Activated CD4-positive, alpha-beta T cell treated with anti-CD3 and anti-CD28 coated beads, Interleukin-2, amount 50 U/mL, for 1 hour (primary cell): ENCODE measurements around the gene COIL.

ENCODE experiments used
- DNase-seq: peaks from one replicate; pipeline ENCODE4 v3.0.0-alpha.2; 2020

The COIL gene

GRCh38 chr17:56933868-56934267 is 27.0 kb downstream of the COIL start:
- no peak for DNase-seq

GRCh38 chr17:56933151-56933745 is 27.6 kb downstream of the COIL start:
- no peak for DNase-seq

- DNase-seq, result no peak
These were observed 30.0 kb downstream of the COIL start for GRCh38 chr17:56930739-56931337.

GRCh38 chr17:56929362-56929969 is 31.4 kb downstream of the COIL start:
- no peak for DNase-seq

- no peak for DNase-seq
These were observed 32.3 kb downstream of the COIL start for GRCh38 chr17:56928586-56928985.

GRCh38 chr17:56926704-56927103 is 34.1 kb downstream of the COIL start:
- no peak for DNase-seq

GRCh38 chr17:56926270-56926669 is 34.6 kb downstream of the COIL start:
- DNase-seq, result no peak

- no peak for DNase-seq
These were observed 35.8 kb downstream of the COIL start for GRCh38 chr17:56925088-56925487.

GRCh38 chr17:56919717-56920116 is 41.1 kb downstream of the COIL start:
- DNase-seq, result no peak

GRCh38 chr17:56918916-56919315 is 41.9 kb downstream of the COIL start:
- no peak for DNase-seq

GRCh38 chr17:56917559-56918296 is 43.1 kb downstream of the COIL start:
- no peak for DNase-seq

- DNase-seq, result no peak
These were observed 46.1 kb downstream of the COIL start for GRCh38 chr17:56914581-56915273.

GRCh38 chr17:56913867-56914580 is 46.8 kb downstream of the COIL start, which contains the start of gene TRIM25:
Gene TRIM25 (minus strand): TSS chr17:56914049. CDS start chr17:56913988, 61 bp downstream.
- DNase-seq, result peak; percentile 86

- no peak for DNase-seq
These were observed 47.4 kb downstream of the COIL start for GRCh38 chr17:56913353-56913866.

- no peak for DNase-seq
These were observed 47.9 kb downstream of the COIL start for GRCh38 chr17:56913000-56913311.

- no peak for DNase-seq
These were observed 48.5 kb downstream of the COIL start for GRCh38 chr17:56912105-56912999.

- no peak for DNase-seq
These were observed 50.2 kb downstream of the COIL start for GRCh38 chr17:56910509-56911235.

GRCh38 chr17:56909742-56910508 is 50.9 kb downstream of the COIL start:
- no peak for DNase-seq

GRCh38 chr17:56908001-56908542 is 52.8 kb downstream of the COIL start:
- DNase-seq, result peak; percentile 16
